Left lung (tissue), 10 donors: ENCODE results near the gene PIGV. TPM values are rescaled to one million over a fixed set of nuclear protein-coding genes. Genes with fewer than 3 reads are reported as not detected.

Experiments used
- ATAC-seq: fragments of 200-7000 bp; cut with Tn5 transposase; one replicate; pipeline ENCODE4 v1.9.1; 2020; ENCODE audit warnings: moderate library complexity
- DNase-seq, 4 donors: peaks; one replicate each; pipeline ENCODE4 v3.0.0-alpha.2; 2013 to 2020
- H3K27ac ChIP-seq, 2 donors: fragments of 200-600 bp; sonication (generic) in 1 of 2; one replicate each; pipeline versions ENCODE4 v1.5.0 to v1.8.0; 2020 to 2021
- H3K27me3 ChIP-seq, 2 donors: fragments of 200-600 bp; sonication (generic) in 1 of 2; one replicate each; pipeline versions ENCODE4 v1.5.0 to v1.8.0; 2020 to 2021
- H3K36me3 ChIP-seq, 2 donors: fragments of 200-600 bp; sonication (generic) in 1 of 2; one replicate each; pipeline versions ENCODE4 v1.5.0 to v1.8.0; 2020 to 2021
- H3K4me1 ChIP-seq, 2 donors: fragments of 200-600 bp; one replicate each; pipeline ENCODE4 v1.8.0; 2021
- H3K4me3 ChIP-seq, 2 donors: fragments of 200-600 bp; sonication (generic) in 1 of 2; one replicate each; pipeline versions ENCODE4 v1.5.0 to v1.8.0; 2020 to 2021; ENCODE audit warnings: mild to moderate bottlenecking in 1 of 2
- H3K9me3 ChIP-seq, 2 donors: fragments of 200-600 bp; sonication (generic) in 1 of 2; one replicate each; pipeline versions ENCODE4 v1.5.0 to v1.8.0; 2020 to 2021
- CTCF ChIP-seq, 2 donors: fragments of 200-600 bp; sonication (generic) in 1 of 2; IDR thresholded peaks; one replicate each; pipeline versions ENCODE4 v1.5.0 to v1.8.0; 2021; ENCODE audit warnings: antibody characterized with exemption in 2 of 2
- intact Hi-C, 2 donors: fragments of 100-400 bp; cut with DNase I; formaldehyde crosslinking; loops; one replicate each; pipeline versions ENCODE4 v1.11.2 to v1.14.2; 2022
- polyA plus RNA-seq, 6 donors: library from polyadenylated mRNA; unstranded; fragments of 120-200 nt; gene quantifications; one replicate each; pipeline ENCODE4 v1.2.1, GENCODE V29; 2013; ENCODE audit not compliant: insufficient read length in 6 of 6
- total RNA-seq, 2 donors: library from RNA; stranded (reverse); fragmentation: NEBNext Ultra II Directional; extraction: Animal tissue kit (Norgen Biotek cat#: 25700); gene quantifications; one replicate each; pipeline ENCODE4 v1.2.1, GENCODE V29; 2021
- donor health status: DM: no; HTN: yes; CAD: no.
- donor health status: DM: no; HTN: no; CAD: no.

Gene PIGV
- total and polyA plus RNA-seq, 8 donors: 14.5 to 18.0 (median 16.0) TPM

- ATAC-seq (no peak), DNase-seq (no peak)
- no peaks in the 10 kb centered on the region for H3K27me3 ChIP-seq
- peaks cover 0 to 30% of the 10 kb centered on the region in 2 donors for H3K4me1 ChIP-seq
- intact Hi-C loops: no loop called here
- TF ChIP-seq CTCF (IDR thresholded peaks at IDR 0.05): no peak
- H3K27ac ChIP-seq: peak overlapping the region in 1 of 2 donors; percentile 49
- H3K9me3 ChIP-seq: no peaks in the 10 kb centered on the region
- H3K36me3 ChIP-seq: no peaks in the 10 kb centered on the region
- H3K4me3 ChIP-seq: no peak overlapping the region
Measured at GRCh38 chr1:26814377-26814776, 26.6 kb downstream of the PIGV start.

DNA sequence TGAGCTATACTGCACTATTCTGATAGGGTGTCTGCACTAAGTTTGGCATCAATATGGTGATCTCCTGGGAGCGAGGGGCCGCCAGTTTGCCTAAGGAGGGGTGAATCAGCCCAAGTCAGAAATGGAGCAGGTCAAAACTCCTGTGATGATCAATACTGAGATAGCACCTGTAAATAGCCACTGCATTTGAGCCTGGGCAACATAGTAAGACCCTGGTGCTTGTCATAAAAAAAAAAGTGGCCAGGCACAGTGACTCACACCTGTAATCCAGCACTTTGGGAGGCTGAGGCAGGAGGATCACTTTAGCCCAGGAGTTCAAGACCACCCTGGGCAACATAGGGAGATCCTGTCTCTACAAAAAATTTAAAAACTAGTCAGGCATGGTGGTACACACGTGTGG is 27.1 kb downstream of the PIGV start:
- intact Hi-C loops: no loop called here
- Histone ChIP-seq H3K9me3 (no peaks in the 10 kb centered on the region), H3K27me3 (no peaks in the 10 kb centered on the region), H3K4me1 (peaks cover 0 to 28% of the 10 kb centered on the region in 2 donors), H3K4me3 (no peak overlapping the region), H3K27ac (peak overlapping the region in 1 of 2 donors; percentile 49), H3K36me3 (no peaks in the 10 kb centered on the region)
- DNase-seq (no peak), ATAC-seq (no peak)
- no peak for TF ChIP-seq CTCF (IDR thresholded peaks at IDR 0.05)

DNA sequence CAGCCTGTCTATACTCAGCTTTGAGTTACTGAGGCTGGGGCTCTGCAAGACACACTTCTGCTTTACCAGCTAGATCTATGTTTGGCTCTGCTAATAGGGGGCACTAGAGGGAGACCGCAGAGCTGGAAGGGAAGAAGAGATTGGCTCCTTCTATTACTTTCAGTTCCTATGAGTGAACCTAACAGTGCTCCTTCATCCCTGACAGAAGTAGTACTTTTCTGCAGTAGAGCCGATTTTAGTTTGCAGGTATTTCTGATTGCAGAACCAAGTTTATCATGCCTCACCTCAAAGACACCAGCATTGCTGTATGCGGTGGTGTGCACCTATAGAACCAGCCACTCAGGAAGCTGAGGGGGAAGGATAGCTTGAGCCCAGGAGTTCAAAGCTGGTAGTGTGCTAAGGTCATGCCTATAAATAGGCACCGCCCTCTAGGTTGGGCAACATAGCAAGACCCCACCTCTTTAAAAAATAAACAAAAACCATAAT is 33.1 kb downstream of the PIGV start:
- Histone ChIP-seq H3K27ac (peak overlapping the region in 1 of 2 donors; percentile 41), H3K36me3 (no peaks in the 10 kb centered on the region), H3K4me1 (peaks cover 0 to 14% of the 10 kb centered on the region in 2 donors), H3K9me3 (no peaks in the 10 kb centered on the region), H3K4me3 (no peak overlapping the region), H3K27me3 (no peaks in the 10 kb centered on the region)
- TF ChIP-seq CTCF (IDR thresholded peaks at IDR 0.05): peak; percentile 16 to 17
- intact Hi-C loops: no loop called here
- DNase-seq: no peak
- ATAC-seq: peak; percentile 89

DNA sequence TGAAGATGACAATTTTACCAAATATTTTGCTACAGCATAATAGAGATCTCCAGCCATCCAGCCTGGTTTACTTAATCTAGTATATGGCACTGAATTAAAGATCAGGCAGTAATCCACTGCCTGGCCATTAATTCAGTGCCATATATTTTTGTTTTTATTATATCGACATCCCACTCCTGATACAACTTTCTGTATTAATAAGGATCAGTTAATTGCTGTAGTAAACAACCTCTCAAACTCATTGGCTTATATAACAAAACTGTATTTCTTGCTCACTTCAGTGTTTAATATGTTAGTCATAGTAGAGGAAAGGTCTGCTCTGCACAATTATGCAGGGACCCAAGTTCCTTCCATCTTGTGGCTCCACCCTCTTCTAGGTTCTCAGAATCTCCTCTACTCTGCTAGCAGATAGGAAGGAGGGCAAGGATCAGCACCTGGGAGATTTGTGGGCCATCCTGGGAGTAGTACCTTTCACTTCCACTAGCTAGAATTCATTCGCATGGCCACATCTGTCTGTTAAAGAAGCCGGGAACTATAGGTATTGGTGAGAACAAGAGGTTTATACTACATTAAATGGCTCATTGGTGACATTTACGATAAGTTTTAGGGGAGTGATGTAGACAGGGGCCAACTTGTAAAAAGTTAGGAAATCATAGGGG is 35.1 kb downstream of the PIGV start:
- H3K4me1 ChIP-seq: peaks cover 9 to 27% of the 10 kb centered on the region in 2 donors
- no peak for TF ChIP-seq CTCF (IDR thresholded peaks at IDR 0.05)
- intact Hi-C loops: no loop called here
- H3K27me3 ChIP-seq: no peaks in the 10 kb centered on the region
- no peak overlapping the region for H3K27ac ChIP-seq
- DNase-seq: no peak
- ATAC-seq: no peak
- H3K9me3 ChIP-seq: no peaks in the 10 kb centered on the region
- H3K36me3 ChIP-seq: no peaks in the 10 kb centered on the region
- no peak overlapping the region for H3K4me3 ChIP-seq

DNA sequence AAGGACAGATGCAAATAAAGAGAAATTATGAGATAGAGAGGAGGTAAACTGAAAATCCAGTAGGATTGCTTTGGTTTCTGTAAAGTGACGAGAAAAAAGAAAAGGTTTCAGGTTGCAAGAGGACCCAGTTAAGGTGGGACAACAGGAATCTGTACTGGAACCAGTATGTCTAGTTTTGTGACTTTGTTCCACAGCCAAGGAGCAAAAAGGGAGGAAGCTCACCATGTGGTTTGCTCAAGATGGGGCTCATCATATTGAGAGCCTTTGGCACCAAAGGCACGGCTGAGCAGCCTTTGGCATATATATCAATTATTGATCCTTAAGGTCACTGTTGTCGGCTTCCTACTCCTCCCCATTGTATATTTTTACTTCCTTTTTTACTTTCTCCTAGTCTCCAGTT is 37.0 kb downstream of the PIGV start:
- Histone ChIP-seq H3K36me3 (no peaks in the 10 kb centered on the region), H3K9me3 (no peaks in the 10 kb centered on the region), H3K4me1 (peaks cover 14 to 45% of the 10 kb centered on the region in 2 donors), H3K27ac (no peak overlapping the region), H3K27me3 (no peaks in the 10 kb centered on the region), H3K4me3 (no peak overlapping the region)
- intact Hi-C loops: no loop called here
- ATAC-seq (no peak), DNase-seq (peak in 1 of 4 donors; percentile 67)
- no peak for TF ChIP-seq CTCF (IDR thresholded peaks at IDR 0.05)
